AG04449 (cell line): ENCODE data around the gene C10orf105.

Experiments used
- CTCF ChIA-PET: fragments of 350-600 bp; formaldehyde crosslinking; extraction: SDS; loops from one replicate; lab custom pipeline; 2021; ENCODE audit warnings: antibody characterized with exemption; lab: Yijun Ruan, JAX
- POLR2A ChIA-PET: fragments of 400-600, 350-600 bp; formaldehyde crosslinking; extraction: SDS; loops from one replicate; lab custom pipeline; 2020; ENCODE audit warnings: antibody characterized with exemption, inconsistent platforms; lab: Yijun Ruan, JAX
- DNase-seq: peaks from one replicate; pipeline ENCODE4 v3.0.0-alpha.2; 2010; ENCODE audit warnings: low read depth, low spot score
- H3K4me3 ChIP-seq: 2 replicates; pipeline ENCODE4 v1.5.1; 2011; ENCODE audit warnings: low read depth, mild to moderate bottlenecking, control low read depth, low read length
- CTCF ChIP-seq: IDR thresholded peaks from one replicate; pipeline ENCODE4 v1.5.1; 2011; ENCODE audit warnings: mild to moderate bottlenecking, moderate library complexity, low read length, control low read depth, inconsistent platforms; ENCODE audit not compliant: insufficient read depth; ENCODE audit errors: missing control alignments

The C10orf105 gene

GRCh38 chr10:71717056-71717455 is 2.5 kb downstream of the C10orf105 start:
- H3K4me3 ChIP-seq = no peak overlapping the region
- TF ChIP-seq CTCF = no peak
- POLR2A ChIA-PET = no interaction called here
- CTCF ChIA-PET = interaction anchor here (1.1 to 2.3 kb wide), 5 partner anchors 11 to 179 kb away, joined by 3 to 11 read pairs (median 4); no protein-coding TSS in a partner anchor
- no peak for DNase-seq

GRCh38 chr10:71716426-71716825 is 3.2 kb downstream of the C10orf105 start:
- TF ChIP-seq CTCF = no peak
- no peak for DNase-seq
- ChIA-PET POLR2A (no interaction called here), CTCF (interaction anchor here (1.2 to 2.3 kb wide), 4 partner anchors 10 to 180 kb away, joined by 3 to 11 read pairs (median 6); no protein-coding TSS in a partner anchor)
- no peak overlapping the region for H3K4me3 ChIP-seq

GRCh38 chr10:71715860-71716259 is 3.7 kb downstream of the C10orf105 start:
- CTCF ChIA-PET = interaction anchor here (1.3 to 2.3 kb wide), 3 partner anchors 10 to 19 kb away, joined by 3 to 11 read pairs (median 8); no protein-coding TSS in a partner anchor
- DNase-seq = no peak
- no peak for TF ChIP-seq CTCF
- POLR2A ChIA-PET = no interaction called here
- H3K4me3 ChIP-seq = no peak overlapping the region

DNA sequence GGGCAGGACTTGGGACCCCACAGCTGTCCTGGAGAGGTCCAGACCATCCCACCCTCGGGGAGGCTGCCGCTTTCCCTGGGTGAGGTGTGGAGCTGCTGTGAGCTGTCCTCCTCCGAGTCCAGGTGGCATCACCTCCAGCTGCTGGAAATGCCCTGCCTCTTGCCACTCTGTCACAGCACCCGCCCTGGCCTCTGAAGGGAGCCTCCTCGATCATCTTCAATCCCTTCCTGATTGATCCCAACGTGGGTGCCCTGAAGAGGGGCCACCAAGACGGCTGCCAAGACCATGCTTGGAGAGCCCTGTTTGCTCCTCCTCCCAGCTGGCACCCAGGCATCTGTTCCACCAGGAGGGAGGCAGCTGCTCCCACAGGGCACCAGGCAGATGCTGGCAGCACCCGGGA is 4.6 kb downstream of the C10orf105 start:
- POLR2A ChIA-PET = no interaction called here
- TF ChIP-seq CTCF = no peak
- H3K4me3 ChIP-seq = no peak overlapping the region
- CTCF ChIA-PET = interaction anchor here (1.1 to 4.4 kb wide), 4 partner anchors 8 to 58 kb away, joined by 3 to 29 read pairs (median 4); no protein-coding TSS in a partner anchor
- no peak for DNase-seq

DNA sequence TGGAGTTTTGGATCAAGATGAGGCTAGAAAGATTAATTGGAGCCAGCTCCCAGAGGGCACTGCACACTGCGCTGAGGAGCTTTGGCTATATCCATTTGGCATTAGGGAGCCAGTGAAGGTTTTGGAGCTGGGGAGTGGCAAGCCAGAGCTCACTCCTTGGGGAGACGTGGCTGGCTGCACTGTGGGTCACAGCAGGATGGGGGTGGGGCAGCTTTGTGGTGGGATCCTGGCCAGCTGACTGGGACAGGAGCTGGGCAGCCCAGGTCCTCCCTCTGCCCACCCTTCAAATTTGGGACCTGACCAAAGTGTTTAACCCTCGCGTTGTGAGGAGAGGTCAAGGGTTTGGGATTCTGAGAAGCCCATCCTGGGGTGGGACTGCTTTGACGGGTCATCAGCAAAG is 5.0 kb downstream of the C10orf105 start:
- TF ChIP-seq CTCF = no peak
- ChIA-PET POLR2A (no interaction called here), CTCF (interaction anchor here (0.7 to 4.4 kb wide), 4 partner anchors 9 to 58 kb away, joined by 3 to 29 read pairs (median 4); no protein-coding TSS in a partner anchor)
- DNase-seq = no peak
- H3K4me3 ChIP-seq = no peak overlapping the region

DNA sequence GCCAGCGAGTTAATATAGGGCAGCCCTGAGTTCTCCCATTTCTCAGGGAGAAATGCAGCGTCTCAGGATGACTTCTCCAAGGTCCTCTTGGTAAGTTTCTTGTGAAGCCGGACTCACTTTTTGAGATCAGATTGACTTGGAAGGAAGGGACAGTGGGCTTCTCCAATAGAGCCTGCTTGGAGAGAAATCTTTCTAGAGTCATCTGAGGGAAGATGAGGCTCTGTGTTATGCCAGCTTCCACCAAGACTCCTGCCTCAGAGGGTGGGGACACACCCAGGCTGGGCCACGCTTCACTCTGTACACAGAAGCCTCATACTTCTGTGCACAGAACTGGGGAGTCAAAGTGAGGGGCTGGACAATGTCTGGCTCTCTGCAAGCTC is 5.6 kb downstream of the C10orf105 start:
- ChIA-PET CTCF (interaction anchor here (0.7 to 4.4 kb wide), 3 partner anchors 10 to 18 kb away, joined by 3 to 29 read pairs (median 4); no protein-coding TSS in a partner anchor), POLR2A (no interaction called here)

More for the DNA sequence above, 5.6 kb downstream of the C10orf105 start:
- TF ChIP-seq CTCF = no peak
- no peak overlapping the region for H3K4me3 ChIP-seq
- no peak for DNase-seq
